ENCODE measurements around the gene PGAM2.
A peak's percentile ranks its signal among the peaks of the same experiment; 100 is the strongest.

Gene PGAM2

DNA sequence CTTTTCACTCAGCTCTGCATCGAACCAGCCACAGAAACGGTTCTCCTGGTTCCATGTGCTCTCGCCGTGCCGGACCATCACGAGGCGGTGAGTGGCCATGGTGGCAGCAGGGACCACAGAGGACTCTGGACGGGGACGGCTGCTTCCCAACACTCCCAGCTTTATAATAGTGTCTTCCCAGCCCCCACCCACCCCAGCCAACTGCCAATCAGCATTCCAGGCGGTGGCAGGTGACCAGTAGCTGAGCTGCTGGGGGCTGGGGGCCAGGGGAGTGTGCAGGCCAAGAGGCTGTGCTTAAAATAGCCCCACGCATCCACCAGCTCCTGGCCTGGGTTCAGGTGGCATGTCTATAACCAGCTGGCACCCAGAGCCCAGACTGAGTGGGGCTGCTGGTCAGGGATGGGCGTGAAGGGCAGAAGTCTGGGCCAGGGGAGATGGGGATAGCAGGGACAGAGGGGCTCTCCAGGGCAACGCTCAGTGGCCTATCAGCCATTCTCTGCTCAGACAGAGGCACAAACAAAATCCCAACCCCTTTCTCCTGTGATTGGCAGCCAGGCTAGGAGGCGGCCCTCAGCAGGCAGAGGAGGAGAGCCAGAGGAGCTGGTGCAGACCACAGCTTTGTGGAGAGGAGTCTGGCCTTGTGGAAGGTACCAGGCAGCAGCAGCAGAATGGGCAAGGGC is at the start of gene PGAM2:
TSS of gene PGAM2 (minus strand) at position 137 of the 680 bp plus-strand sequence. CDS start at position 99, 38 bp downstream.
- no peak for DNase-seq

DNA sequence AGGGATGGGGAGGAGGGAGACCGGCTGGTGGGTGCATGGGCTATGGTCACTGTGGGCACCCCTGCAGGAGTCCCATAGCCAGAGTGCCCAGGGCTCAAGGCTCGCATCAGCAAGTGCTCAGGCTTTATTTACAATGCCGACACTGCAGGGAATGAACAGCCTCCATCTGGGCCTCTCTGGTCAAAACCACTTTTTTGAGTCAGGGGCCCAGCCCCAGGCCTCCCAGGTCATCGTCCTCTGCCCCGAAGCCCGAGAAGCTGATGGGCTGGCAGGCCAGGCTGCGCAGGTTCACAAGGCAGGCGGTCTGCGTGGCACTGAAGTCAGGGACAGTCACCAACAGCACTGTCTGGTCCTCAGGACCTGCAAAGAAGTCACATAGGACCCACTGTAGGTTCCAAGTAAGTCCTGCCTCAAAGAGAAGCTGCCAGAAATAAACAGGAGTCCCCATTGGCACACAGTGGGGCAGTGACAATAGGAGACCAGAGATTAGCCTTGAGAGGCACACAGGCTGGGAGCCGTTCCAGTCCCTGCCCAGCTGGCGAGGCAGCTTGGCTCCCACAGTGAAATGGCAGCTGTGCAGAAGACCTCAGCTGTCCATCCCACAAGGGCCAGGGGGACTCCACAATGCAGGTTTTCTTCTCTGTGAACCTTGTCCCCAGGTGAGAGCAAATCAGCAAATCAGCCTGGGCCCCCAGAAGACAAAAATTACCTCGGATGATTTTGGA is 49.4 kb upstream of the PGAM2 start:
- DNase-seq: no peak

GRCh38 chr7:44113764-44114354 is 48.5 kb upstream of the PGAM2 start:
- DNase-seq: no peak

- no peak for DNase-seq
These were observed 47.8 kb upstream of the PGAM2 start for GRCh38 chr7:44112997-44113763.

DNA sequence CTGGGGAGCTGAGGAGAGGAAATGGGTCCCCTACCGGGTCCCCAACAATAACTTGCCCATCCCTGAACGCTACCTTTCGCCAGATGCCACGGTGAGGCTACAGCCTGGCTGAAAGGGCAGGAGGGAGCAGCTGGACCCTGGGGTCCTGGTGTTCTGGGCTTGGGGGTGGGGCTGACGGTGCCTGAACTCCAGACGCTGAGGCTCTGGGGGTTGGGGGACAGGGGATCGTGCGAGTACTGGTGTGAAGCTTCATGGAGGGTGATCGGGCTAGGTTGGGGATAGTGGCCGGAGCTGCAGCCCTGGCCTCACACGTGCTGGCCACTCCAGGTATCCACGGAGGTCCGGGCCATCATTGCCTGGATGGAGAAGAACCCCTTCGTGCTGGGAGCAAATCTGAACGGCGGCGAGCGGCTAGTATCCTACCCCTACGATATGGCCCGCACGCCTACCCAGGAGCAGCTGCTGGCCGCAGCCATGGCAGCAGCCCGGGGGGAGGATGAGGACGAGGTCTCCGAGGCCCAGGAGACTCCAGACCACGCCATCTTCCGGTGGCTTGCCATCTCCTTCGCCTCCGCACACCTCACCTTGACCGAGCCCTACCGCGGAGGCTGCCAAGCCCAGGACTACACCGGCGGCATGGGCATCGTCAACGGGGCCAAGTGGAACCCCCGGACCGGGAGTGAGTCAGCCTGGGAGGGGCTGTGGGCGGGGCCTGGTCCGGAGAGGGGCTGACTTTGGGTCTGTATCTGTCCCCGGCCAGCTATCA is 47.0 kb upstream of the PGAM2 start:
- no peak for DNase-seq

DNA sequence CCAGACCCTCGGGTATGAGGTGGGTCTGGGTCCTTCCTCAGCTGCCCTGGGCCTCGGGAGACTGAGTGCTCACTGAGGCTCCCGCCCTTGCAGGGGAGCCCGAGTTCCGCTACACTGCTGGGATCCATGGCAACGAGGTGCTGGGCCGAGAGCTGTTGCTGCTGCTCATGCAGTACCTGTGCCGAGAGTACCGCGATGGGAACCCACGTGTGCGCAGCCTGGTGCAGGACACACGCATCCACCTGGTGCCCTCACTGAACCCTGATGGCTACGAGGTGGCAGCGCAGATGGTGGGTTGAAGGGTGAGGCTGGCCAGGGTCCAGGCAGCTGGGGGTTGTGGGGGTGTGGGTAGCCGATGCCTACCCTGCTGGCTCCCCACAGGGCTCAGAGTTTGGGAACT is 46.4 kb upstream of the PGAM2 start:
- no peak for DNase-seq

- DNase-seq: no peak
These were observed 45.6 kb upstream of the PGAM2 start for GRCh38 chr7:44110719-44111635.

- no peak for DNase-seq
These were observed 44.6 kb upstream of the PGAM2 start for GRCh38 chr7:44109991-44110390.

GRCh38 chr7:44108768-44109750 is 43.7 kb upstream of the PGAM2 start:
- DNase-seq: no peak

DNA sequence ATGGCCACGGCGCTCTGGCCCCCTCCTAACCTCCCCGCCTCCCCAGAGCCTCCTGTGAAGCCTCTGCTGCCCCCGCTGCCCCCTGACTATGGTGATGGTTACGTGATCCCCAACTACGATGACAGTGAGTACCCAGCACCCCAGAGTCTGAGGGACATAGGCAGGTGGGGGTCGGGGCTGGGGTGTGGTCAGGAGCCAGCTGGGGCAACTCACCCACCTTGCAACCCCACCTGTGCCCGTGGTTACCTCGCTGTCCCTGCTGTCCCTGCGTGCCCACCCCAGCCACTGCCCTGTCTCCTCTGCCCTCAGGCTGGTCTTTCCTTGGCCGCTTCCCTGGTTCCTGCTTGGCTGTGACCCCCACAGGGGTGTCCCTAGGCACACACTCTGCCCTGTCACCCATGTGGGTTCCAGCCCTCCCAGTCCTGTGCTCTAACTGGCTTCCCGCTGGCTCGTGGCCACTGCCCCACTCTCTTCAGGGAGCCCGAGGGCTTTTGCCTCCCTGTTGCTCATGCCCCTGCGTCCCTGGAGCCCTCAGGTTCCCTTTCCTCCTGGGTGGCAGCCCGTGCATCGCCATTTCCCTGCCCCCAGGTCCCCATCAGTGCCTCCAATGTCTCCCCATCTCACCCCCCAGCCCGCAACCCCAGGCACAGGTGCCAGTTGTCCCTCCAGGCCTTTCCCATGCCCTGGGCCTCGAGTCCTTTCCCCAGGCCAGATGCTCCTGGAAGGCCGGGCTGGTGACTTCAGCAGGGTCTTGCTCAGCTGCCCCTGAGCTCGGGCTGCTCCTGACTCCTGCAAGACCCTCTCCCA is 42.8 kb upstream of the PGAM2 start:
- no peak for DNase-seq

DNA sequence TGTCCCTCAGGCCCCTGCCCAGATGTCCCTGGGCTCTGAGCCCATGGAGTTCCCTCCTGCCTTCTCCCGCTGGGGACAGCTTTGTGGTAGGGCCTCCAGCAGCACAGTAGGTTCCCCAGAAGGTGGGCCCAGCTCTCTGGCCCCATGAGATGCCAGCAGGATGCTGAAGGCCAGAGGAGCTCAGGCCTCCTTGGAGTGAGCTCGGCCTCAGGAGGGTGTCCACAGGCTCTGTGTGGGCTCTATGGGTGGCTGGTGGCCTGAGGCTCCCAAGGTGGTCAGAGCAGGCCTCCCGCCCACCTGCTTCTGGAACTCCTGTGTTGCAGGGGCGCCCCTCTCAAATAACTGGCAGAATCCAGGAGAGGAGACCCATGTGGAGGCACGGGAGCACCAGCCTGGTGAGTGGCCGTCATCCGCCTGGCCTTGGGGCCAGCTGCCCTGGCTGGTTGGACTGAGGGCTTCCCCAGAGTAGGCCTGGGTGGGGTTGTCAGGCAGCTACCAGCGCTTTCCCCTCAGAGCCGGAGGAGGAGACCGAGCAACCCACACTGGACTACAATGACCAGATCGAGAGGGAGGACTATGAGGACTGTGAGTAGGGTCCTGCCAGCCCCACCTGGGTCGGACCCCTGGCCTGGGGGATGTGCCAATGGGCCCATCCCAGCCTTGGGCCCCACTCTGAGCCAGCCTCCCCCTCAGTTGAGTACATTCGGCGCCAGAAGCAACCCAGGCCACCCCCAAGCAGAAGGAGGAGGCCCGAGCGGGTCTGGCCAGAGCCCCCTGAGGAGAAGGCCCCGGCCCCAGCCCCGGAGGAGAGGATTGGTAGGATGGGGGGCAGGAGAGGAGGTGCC is 42.0 kb upstream of the PGAM2 start:
- no peak for DNase-seq

DNA sequence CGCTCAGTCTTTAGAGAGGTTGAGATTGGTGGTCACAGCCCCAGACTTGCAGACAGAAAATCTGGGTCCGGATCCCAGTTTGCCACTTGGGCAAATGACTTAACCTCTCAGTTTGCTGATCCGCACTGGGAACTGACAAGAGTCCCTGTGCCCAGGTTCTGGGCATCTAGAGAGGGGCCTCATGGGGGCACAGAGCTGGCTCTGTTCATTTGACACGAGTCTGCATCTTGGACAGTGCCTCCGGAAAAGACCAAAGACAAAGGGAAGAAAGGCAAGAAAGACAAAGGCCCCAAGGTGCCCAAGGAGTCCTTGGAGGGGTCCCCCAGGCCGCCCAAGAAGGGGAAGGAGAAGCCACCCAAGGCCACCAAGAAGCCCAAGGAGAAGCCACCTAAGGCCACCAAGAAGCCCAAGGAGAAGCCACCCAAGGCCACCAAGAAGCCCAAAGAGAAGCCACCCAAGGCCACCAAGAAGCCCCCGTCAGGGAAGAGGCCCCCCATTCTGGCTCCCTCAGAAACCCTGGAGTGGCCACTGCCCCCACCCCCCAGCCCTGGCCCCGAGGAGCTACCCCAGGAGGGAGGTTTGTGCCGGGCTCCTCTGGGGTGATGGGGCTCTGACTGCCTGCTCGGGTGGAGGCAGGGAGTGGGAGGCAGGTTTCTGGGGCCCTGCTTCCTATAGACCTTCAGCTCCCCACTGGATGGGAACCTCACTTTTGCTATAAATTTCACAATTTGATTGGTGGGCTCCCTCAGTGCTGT is 41.1 kb upstream of the PGAM2 start:
- no peak for DNase-seq

DNA sequence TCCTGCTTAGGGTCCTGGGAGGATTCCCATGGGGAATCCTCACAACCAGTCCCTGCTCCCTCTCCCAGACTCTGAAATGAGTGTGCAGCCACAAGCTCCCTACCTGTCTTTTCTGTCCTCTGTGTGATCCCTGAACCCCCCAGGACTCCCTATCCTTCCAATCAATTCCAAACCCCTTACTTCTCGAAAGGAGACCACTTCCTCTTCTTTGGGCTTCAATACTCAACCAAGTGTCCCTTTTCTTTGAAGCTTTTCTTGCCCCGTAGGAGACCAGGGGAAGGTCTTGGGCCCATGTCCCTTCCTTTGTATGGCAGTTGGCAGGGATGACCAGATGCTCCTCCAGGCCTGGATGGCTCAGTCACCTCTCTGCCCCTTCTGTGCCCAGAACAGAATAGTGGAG is 40.5 kb upstream of the PGAM2 start:
- DNase-seq: no peak

GRCh38 chr7:44104860-44105771 is 39.7 kb upstream of the PGAM2 start:
- DNase-seq: no peak

- peak; percentile 25 for DNase-seq
These were observed 38.8 kb upstream of the PGAM2 start, which contains the start of gene AEBP1 for GRCh38 chr7:44103923-44104859. Gene AEBP1, plus strand, starts transcription at chr7:44104345. Its CDS starts 321 bp downstream, at chr7:44104666.
